SU-DHL-6 (cell line): ENCODE data around the gene STPG4.

Experiments used
- CTCF ChIP-seq: fragments of 200-600 bp; sonication (generic); IDR thresholded peaks from one replicate; pipeline ENCODE4 v1.5.1; 2017; ENCODE audit warnings: antibody characterized with exemption, mild to moderate bottlenecking, low read length, moderate library complexity; ENCODE audit not compliant: insufficient read depth, poor library complexity, severe bottlenecking
- EZH2phosphoT487 ChIP-seq: fragments of 200-600 bp; sonication (generic), shearing (Covaris generic); conservative IDR thresholded peaks from 2 replicates; pipeline ENCODE4 v1.6.1; 2018; ENCODE audit warnings: mild to moderate bottlenecking, antibody characterized with exemption, low read length, moderate library complexity, mixed read lengths

- TF ChIP-seq CTCF (no peak), EZH2phosphoT487 (no peak)
Observed at GRCh38 chr2:47096451-47096850, 58.7 kb downstream of the STPG4 start.
